Lung microvascular endothelial cell (primary cell): ENCODE results near the gene F2RL2. TPM values are rescaled to one million over a fixed set of nuclear protein-coding genes. Genes with fewer than 3 reads are reported as not detected.
"Not testable (repeated sequence)": the region's sequence is repeated elsewhere in the genome, so short reads cannot be mapped to it uniquely, and the experiment has no call there.

Experiments used
- DNase-seq, 2 donors: peaks; one replicate each; pipeline versions ENCODE4 v3.0.0 to v3.0.0-alpha.2; 2010; ENCODE audit warnings: low read depth in 2 of 2
- total RNA-seq: library from RNA; depleted of rRNA; stranded (reverse); fragments of >200 nt; gene quantifications from 2 replicates; pipeline ENCODE4 v1.2.1, GENCODE V29; 2014

The F2RL2 gene
- total RNA-seq, 1 donor from 2014 or later: not detected

- no peak for DNase-seq
Measured at GRCh38 chr5:76622076-76622475, 1.1 kb downstream of the F2RL2 start.

DNA sequence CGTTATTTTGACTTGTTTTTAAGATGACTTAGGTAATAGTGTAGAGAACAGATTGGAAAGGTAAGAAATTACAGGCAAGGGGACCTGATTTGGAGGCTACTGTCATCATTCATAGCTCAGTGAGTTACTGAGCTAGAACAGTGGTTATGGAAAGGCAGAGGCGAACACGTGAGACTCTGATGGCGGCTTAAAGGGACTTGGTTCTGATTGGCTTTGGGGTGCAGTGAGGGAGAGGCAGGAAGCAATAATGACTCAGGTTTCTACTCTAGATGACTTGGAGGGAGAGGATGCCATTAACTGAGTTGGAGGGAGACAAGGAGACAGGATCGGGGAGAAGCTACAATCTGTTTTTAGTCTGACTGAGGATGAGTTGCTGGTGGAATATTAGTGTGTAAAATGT lies 3.0 kb downstream of the F2RL2 start:
- no peak for DNase-seq

- no peak for DNase-seq
Measured at GRCh38 chr5:76617675-76618074, 5.5 kb downstream of the F2RL2 start.

GRCh38 chr5:76617229-76617628 lies 6.0 kb downstream of the F2RL2 start:
- DNase-seq: no peak

GRCh38 chr5:76616206-76616605 lies 7.0 kb downstream of the F2RL2 start:
- no peak for DNase-seq

DNA sequence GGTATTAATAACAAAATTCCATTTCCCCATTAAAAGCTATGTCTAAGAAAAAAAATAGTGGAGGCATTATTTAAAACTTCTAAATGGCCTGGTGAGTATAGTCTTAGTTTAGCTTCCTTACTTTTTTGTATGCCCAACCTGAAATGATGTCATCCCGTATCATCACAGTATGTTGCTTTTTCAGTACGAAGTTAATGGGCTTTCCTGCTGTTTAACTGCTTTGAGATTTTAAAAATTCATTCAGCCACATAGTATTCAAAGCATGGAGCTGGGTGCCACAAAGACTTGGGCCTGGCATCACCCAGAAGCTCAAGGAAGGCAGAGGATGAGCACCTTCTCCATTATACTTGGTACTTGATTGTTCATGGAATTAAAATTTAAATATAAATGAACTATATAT lies 7.4 kb downstream of the F2RL2 start:
- no peak for DNase-seq

- DNase-seq: no peak
Measured at GRCh38 chr5:76612942-76613341, 10.3 kb downstream of the F2RL2 start.

DNA sequence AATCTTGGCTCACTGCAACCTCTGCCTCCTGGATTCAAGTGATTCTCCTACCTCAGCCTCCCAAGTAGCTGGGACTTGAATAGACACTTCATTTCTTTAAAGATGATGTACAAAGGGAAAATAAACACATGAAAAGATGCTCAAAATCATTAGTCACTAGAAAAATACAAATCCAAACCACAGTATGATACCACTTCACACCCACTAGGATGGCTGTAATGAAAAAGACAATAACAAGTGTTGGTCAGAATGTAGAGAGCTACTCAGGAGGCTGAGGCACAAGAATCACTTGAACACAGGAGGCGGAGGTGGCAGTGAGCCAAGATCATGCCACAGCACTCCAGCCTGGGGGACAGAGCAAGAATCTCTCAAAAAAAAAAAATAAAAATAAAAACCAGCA lies 13.0 kb downstream of the F2RL2 start:
- no peak for DNase-seq

- peak; percentile 54 to 86 for DNase-seq
Measured at GRCh38 chr5:76608833-76609232, 14.4 kb downstream of the F2RL2 start.

DNA sequence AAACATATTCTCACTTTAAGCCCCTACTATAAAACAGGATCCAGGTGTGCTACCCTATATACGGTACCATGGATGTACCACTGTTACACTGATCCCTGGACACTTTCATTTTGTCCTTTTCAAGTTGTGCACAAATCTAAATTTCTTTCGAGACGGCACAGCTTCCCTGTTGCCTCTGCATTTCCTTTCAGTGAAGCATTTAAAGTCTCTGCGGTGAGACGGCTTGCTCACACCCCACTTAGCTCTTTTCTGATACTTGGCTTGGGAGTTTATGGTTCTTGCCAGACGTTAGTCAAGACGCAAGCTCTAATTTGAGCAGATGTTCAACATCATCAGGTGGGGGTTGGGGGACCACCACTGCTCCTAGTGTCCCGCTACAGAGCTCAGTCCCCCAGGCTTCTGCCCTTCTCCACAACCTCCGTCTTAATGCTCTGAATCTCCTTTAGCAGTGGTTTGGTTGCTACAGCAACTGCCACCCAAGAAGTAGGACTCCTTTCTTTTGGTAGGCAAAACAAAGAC lies 15.8 kb downstream of the F2RL2 start:
- DNase-seq: no peak

DNA sequence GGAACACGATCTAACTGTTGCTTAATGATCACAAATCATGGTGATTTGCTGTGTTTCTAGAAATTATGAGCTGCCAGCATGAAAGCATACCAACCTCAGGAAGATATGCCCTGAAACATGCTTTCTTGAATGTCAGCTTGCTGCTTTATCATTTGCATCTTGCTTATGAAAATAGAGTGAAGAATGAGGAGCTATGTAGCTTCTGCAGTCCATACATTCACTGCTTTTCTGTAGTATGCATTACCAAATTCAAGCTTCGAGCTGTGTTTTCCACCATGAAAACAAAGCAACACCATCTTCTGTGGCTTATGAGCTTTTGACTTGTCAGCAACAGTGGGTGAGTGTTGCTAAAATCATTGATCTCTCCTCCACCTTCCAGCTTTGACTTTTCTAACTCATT lies 16.5 kb downstream of the F2RL2 start:
- DNase-seq: no peak

DNA sequence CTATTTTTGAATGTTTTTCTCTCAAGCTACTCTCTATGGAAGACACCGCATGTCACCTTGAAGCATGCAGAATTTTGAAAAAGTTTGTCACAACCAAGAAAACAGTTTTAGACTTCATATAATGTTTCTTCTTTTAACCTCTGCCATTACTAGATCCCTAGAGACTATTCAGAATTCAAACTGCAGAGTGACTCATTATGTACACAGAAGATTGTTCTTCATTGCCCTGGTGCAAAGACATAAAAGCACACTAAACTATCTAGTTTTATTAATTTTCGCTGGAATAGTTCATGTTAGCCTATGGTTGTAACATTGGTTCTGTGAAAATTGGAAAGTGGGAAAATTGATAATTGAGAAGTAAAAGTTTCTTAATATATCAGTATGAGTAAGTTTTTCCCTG lies 18.4 kb downstream of the F2RL2 start:
- no peak for DNase-seq

DNA sequence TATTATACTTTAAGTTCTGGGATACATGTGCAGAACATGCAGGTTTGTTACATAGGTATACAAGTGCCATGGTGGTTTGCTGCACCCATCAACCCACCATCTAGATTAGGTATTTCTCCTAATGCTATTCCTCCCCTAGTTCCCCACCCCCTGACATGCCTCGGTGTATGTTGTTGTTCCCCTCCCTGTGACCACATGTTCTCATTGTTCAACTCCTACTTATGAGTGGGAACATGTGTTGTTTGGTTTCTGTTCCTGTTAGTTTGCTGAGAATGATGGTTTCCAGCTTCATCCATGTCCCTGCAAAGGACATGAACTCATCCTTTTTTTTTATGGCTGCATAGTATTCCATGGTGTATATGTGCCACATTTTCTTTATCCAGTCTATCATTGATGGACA lies 19.2 kb downstream of the F2RL2 start:
- DNase-seq: not testable (repeated sequence)

GRCh38 chr5:76602094-76602726 lies 21.0 kb downstream of the F2RL2 start:
- DNase-seq: peak; percentile 25 to 59

DNA sequence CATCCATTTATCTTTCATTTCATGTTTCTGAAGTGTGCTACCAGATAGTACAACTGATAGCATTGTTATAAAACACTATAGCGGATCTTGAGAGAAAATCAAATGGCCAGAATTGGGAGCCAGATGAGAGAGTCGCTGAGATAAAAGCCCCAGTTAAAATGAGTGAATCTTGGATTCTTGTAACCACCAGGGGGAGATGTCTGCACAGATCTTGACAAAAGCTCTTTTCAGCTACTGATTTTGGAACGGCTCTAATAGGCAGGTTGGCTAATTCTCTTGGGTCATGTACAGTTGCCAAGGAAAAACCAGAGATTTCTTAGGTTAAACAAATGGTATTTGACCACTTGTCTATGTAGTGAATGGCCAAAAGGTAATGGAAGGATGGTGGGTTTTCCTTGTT lies 21.7 kb downstream of the F2RL2 start:
- peak; percentile 79 to 80 for DNase-seq

DNA sequence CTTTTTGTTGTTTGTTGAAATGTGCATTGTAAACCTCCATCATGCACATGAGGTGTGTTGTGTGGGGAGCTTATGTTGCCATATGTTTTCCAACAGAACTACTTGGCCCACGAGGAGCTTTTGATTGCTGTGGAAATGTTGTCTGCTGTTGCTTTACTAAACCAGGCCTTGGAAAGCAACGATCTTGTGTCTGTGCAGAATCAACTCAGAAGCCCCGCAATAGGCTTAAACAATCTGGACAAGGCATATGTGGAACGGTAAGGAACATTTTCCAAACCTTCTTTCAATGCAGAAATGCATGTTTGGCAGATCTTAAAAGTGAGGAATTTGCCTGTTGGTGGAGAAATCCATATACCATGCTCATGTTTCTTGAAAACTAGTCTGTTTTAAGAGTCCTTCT lies 22.5 kb downstream of the F2RL2 start:
- DNase-seq: no peak

GRCh38 chr5:76598531-76598930 lies 24.7 kb downstream of the F2RL2 start:
- no peak for DNase-seq

GRCh38 chr5:76595755-76596481 lies 27.3 kb downstream of the F2RL2 start:
- DNase-seq: no peak

- no peak for DNase-seq
Measured at GRCh38 chr5:76594107-76594506, 29.1 kb downstream of the F2RL2 start.

GRCh38 chr5:76592692-76593091 lies 30.5 kb downstream of the F2RL2 start:
- no peak for DNase-seq

DNA sequence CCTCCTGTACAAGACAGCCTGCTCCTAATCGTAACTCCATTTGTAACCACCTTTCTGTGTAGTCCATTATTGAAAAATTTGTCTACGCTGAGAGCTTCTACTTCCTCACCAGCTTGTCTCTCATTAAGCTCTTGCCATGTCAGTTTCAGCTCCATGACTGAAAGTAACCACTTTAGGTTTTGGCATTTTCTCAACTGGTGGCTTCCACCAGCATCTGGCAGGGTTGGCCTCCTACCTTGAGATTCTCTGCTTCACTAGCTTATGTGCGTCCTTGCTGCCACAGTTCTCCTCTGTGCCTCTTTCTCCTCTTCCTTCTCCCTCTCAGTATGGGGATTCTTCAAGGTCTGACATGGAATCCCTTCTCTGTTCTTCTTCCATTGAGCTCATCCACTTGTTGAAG lies 31.8 kb downstream of the F2RL2 start:
- DNase-seq: no peak

- DNase-seq: no peak
Measured at GRCh38 chr5:76590027-76590426, 33.2 kb downstream of the F2RL2 start.

- no peak for DNase-seq
Measured at GRCh38 chr5:76586531-76586930, 36.7 kb downstream of the F2RL2 start.
